ENCODE results near the gene LAMC3.

Gene LAMC3

GRCh38 chr9:131117121-131117761, 108.3 kb downstream of the LAMC3 start:
- no peak for DNase-seq (ENCODE audit: low spot score)

- no peak for DNase-seq (ENCODE audit: low spot score)
These were observed 108.8 kb downstream of the LAMC3 start for GRCh38 chr9:131117762-131118145.

GRCh38 chr9:131119600-131119999, 110.6 kb downstream of the LAMC3 start:
- DNase-seq (ENCODE audit: low spot score): no peak

- DNase-seq (ENCODE audit: low spot score): no peak
These were observed 111.8 kb downstream of the LAMC3 start for GRCh38 chr9:131120620-131121228.

- no peak for DNase-seq (ENCODE audit: low spot score)
These were observed 112.4 kb downstream of the LAMC3 start for GRCh38 chr9:131121346-131121745.

- DNase-seq (ENCODE audit: low spot score): no peak
These were observed 113.2 kb downstream of the LAMC3 start for GRCh38 chr9:131122158-131122557.

- no peak for DNase-seq (ENCODE audit: low spot score)
These were observed 116.0 kb downstream of the LAMC3 start for GRCh38 chr9:131125038-131125287.

GRCh38 chr9:131125288-131126058, 116.5 kb downstream of the LAMC3 start, which contains the start of gene NUP214:
Gene NUP214 (plus strand): TSS chr9:131125586. CDS start chr9:131125705, 119 bp downstream.
- DNase-seq (ENCODE audit: low spot score): peak; percentile 97

- DNase-seq (ENCODE audit: low spot score): no peak
These were observed 117.1 kb downstream of the LAMC3 start for GRCh38 chr9:131126059-131126426.

- DNase-seq (ENCODE audit: low spot score): no peak
These were observed 120.2 kb downstream of the LAMC3 start for GRCh38 chr9:131129183-131129582.

GRCh38 chr9:131138676-131139075, 129.7 kb downstream of the LAMC3 start:
- no peak for DNase-seq (ENCODE audit: low spot score)

- no peak for DNase-seq (ENCODE audit: low spot score)
These were observed 131.1 kb downstream of the LAMC3 start for GRCh38 chr9:131140112-131140511.

GRCh38 chr9:131140550-131140949, 131.6 kb downstream of the LAMC3 start:
- no peak for DNase-seq (ENCODE audit: low spot score)

GRCh38 chr9:131142160-131142559, 133.2 kb downstream of the LAMC3 start:
- no peak for DNase-seq (ENCODE audit: low spot score)

Data from CD4-positive, alpha-beta T cell treated with Interleukin-6 at 100 ng/mL for 8 hours (primary cell).